Measurements from ENCODE around the gene CATSPER1. TPM values are rescaled to one million over a fixed set of nuclear protein-coding genes. Genes with fewer than 3 reads are reported as not detected.

CATSPER1 gene
- total RNA-seq, 2 experiments from 2014 or later, result not detected

DNA sequence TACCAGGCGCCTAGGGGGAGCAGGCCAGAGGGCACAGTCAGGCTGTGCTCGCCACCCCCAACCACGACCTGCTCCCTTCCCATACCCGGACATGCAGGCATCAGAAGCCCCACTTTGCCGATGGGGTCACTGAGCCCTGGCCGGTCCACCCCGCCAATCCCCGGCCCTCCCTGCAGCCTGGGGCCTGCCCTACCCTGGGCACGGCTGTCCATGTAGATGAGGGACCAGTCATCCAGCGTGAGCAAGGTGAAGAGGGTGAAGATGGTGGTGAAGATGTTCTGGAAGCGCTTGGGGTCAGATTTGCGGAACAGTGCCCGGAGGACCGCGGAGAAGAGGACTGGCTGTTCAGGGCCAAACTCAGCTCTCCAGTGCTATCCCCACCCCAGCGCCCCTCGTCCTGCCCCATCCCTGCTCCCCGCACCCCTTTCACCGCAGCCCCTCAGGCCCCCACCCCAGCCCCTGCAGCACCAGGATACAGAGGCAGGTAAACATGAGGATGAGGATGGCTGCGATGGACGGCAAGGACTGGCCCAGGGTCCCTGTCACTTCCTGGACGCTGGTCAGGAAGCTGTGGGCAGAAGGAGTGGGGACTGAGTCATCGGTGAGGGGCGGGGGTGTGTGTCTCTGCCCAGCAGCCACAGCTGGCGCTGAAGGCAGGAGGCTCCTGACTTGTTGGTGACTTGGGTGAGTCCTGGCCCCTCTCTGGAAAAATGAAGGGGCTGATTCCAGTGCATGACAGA, 5.5 kb downstream of the CATSPER1 start:
- ATAC-seq (peak; percentile 43), DNase-seq (peak; percentile 43)
- H3K4me3 Mint-ChIP-seq, result no peak overlapping the region
- peaks cover 7% of the 10 kb centered on the region for H3K27me3 Mint-ChIP-seq
- peaks cover 13% of the 10 kb centered on the region for H3K4me1 Mint-ChIP-seq
- intact Hi-C loops (cut with DNase I, micrococcal nuclease), result no loop called here
- CTCF ChIA-PET, result interaction anchor here (0.6 kb wide), 1 partner anchor 222 kb away, joined by 4 read pairs; no protein-coding TSS in a partner anchor
- H3K36me3 Mint-ChIP-seq (ENCODE audit: low read depth), result no peaks in the 10 kb centered on the region
- H3K9me3 Mint-ChIP-seq (ENCODE audit: low read depth), result no peaks in the 10 kb centered on the region
- POLR2A ChIA-PET, result no interaction called here
- no peak overlapping the region for H3K27ac Mint-ChIP-seq

DNA sequence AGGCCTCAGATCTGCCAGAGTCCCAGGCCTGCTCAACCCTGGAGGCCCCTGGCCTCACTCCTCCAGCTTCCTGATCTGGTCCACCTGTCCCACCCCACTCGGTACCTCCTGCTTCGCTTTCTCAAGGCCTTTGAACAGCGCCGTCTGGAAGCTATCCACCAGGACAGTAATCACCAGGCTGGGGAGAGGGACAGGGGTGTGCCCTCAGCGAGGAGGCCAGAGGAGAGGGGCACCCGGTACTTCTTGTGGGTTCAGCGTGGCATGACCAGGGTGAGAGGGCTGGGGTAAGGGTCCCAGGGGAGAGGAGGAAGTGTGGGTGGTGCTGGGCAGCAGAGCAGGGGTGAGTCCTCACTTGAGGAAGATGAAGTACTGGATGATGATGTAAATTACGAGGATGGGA, 6.1 kb downstream of the CATSPER1 start:
- DNase-seq, result no peak
- ATAC-seq, result no peak
- peaks cover 7% of the 10 kb centered on the region for H3K27me3 Mint-ChIP-seq
- no peaks in the 10 kb centered on the region for H3K36me3 Mint-ChIP-seq (ENCODE audit: low read depth)
- H3K4me3 Mint-ChIP-seq, result no peak overlapping the region
- ChIA-PET POLR2A (no interaction called here), CTCF (interaction anchor here (0.9 to 1.2 kb wide), 3 partner anchors 8 to 135 kb away, joined by 3 to 4 read pairs (median 3); no protein-coding TSS in a partner anchor)
- no peaks in the 10 kb centered on the region for H3K9me3 Mint-ChIP-seq (ENCODE audit: low read depth)
- intact Hi-C loops (cut with DNase I, micrococcal nuclease), result no loop called here
- peaks cover 13% of the 10 kb centered on the region for H3K4me1 Mint-ChIP-seq
- H3K27ac Mint-ChIP-seq, result no peak overlapping the region

DNA sequence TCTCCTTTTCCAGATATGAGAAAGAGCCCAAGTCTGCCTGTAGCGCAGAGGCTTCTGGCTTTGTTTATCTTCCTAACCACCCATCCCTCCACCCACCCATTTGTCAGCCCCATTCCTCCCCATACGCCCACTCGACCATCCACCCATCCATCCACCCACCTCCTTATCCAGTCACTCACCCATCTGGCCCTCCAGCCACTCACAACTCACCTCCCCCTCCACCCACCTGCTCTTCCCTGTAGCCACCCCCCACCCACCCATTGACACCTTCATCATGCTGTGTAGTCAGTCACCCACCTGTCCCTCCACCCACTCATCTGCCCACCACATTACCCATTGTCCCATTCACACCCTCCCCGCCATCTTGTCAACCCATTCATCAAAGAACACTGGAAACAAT, 9.0 kb downstream of the CATSPER1 start:
- intact Hi-C loops (cut with DNase I, micrococcal nuclease), result no loop called here
- H3K27me3 Mint-ChIP-seq, result peaks cover 15% of the 10 kb centered on the region
- H3K4me3 Mint-ChIP-seq, result no peak overlapping the region
- no peak overlapping the region for H3K27ac Mint-ChIP-seq
- ATAC-seq, result no peak
- CTCF ChIA-PET, result interaction anchor here (0.7 to 1.2 kb wide), 2 partner anchors 31 to 50 kb away, joined by 3 read pairs; no protein-coding TSS in a partner anchor
- H3K9me3 Mint-ChIP-seq (ENCODE audit: low read depth), result no peaks in the 10 kb centered on the region
- POLR2A ChIA-PET, result no interaction called here
- no peak for DNase-seq
- H3K4me1 Mint-ChIP-seq, result peaks cover 10% of the 10 kb centered on the region
- no peaks in the 10 kb centered on the region for H3K36me3 Mint-ChIP-seq (ENCODE audit: low read depth)

DNA sequence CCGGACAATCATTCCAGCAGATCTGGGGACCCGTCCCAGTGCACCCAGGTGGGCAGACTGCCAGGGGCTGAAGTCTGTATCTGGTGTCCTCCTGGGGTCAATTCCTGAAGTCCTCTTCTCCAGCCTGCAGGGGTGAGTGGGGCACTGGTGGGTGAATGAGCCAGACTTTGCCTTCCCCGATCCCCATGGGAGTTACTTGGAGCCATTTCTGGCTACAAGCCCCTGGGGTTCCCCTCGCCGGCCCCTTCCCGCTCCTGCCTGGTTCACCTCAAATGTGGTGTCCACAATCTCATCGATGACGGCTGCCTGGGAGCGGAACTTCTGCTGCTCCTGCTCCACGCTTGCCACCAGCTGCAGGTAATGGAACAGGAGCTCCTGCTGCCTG, 9.5 kb downstream of the CATSPER1 start:
- DNase-seq, result no peak
- intact Hi-C loops (cut with DNase I, micrococcal nuclease), result no loop called here
- H3K36me3 Mint-ChIP-seq (ENCODE audit: low read depth), result no peaks in the 10 kb centered on the region
- ATAC-seq, result no peak
- no peak overlapping the region for H3K27ac Mint-ChIP-seq
- POLR2A ChIA-PET, result no interaction called here
- H3K4me3 Mint-ChIP-seq, result no peak overlapping the region
- peaks cover 13% of the 10 kb centered on the region for H3K27me3 Mint-ChIP-seq
- H3K4me1 Mint-ChIP-seq, result peaks cover 10% of the 10 kb centered on the region
- H3K9me3 Mint-ChIP-seq (ENCODE audit: low read depth), result no peaks in the 10 kb centered on the region
- CTCF ChIA-PET, result no interaction called here

DNA sequence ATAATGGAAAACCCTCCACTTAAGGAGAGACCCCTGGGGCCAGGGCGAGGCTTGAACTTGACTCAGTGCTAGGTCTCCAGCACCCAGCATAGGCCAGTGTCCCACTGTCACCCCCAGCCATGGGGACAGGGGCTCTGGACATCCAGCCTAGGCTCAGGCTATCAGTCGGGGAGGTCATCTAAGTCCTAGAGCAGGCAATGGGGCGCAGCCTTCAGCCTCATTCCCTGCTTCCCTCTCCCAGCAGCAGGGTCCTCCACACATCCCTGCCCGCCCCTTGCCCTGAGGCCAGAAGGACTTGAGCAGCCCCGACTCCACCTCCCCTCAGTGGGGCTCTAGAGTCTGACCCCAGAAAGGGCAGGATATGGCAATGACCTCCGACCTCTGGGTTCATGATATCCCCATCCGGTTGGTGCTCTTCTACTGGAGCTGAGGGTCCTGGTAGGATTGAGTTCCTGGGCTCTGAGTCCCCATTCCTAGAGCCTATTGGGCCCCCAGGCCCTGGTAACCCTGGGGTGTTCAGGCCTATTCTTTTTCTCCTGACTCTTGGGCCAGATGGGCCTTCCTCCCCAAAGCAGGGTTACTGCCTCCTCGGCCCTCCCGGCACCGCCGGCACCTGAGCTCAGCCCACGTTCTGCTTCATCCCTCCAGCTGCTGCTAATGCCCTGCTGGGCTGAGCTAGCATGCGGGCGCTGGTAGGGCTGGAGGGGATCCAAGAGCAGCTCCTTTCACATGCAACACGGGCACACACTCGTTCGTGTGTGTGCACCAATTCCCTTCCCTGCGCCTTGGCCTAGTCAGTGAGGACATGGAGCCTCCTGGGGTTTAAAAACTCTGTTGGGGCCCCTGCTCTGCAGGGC, 10.1 kb downstream of the CATSPER1 start:
- Mint-ChIP-seq H3K27ac (no peak overlapping the region), H3K9me3 (ENCODE audit: low read depth) (no peaks in the 10 kb centered on the region), H3K4me1 (peaks cover 9% of the 10 kb centered on the region), H3K36me3 (ENCODE audit: low read depth) (no peaks in the 10 kb centered on the region), H3K4me3 (no peak overlapping the region), H3K27me3 (peaks cover 15% of the 10 kb centered on the region)
- ATAC-seq (no peak), DNase-seq (no peak)
- intact Hi-C loops (cut with DNase I, micrococcal nuclease), result no loop called here
- POLR2A ChIA-PET, result no interaction called here
- CTCF ChIA-PET, result interaction anchor here (0.7 to 0.9 kb wide), 2 partner anchors 10 to 29 kb away, joined by 3 to 5 read pairs; partner anchors contain the start of gene CATSPER1

DNA sequence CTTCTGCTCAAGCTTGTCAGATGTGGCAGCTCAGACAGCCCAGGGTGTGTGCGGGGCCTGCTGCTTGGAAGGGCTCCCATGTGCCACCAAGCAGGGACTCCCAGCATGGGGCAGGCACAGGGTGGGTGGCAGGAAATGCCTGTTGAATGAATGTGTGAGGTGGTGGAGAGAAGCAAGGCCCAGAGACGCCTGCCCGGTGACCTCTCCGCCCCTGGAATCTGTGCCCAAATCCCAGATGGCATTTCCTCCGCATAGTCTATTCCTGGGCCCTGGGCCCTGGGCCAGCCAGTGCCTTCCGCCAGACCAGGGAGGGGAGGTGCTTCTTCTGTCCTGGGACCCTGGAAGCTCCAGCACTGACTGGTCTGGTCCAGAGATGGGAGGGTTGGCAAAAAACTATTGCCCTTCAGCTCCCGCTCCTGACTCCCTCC, 10.8 kb downstream of the CATSPER1 start:
- Mint-ChIP-seq H3K27ac (no peak overlapping the region), H3K4me1 (peaks cover 7% of the 10 kb centered on the region), H3K4me3 (no peak overlapping the region), H3K9me3 (ENCODE audit: low read depth) (no peaks in the 10 kb centered on the region), H3K27me3 (peaks cover 16% of the 10 kb centered on the region), H3K36me3 (ENCODE audit: low read depth) (no peaks in the 10 kb centered on the region)
- intact Hi-C loops (cut with DNase I, micrococcal nuclease), result no loop called here
- POLR2A ChIA-PET, result no interaction called here
- CTCF ChIA-PET, result interaction anchor here (0.7 to 0.9 kb wide), 2 partner anchors 11 to 30 kb away, joined by 3 to 5 read pairs; partner anchors contain the start of gene CATSPER1
- DNase-seq, result no peak
- no peak for ATAC-seq

DNA sequence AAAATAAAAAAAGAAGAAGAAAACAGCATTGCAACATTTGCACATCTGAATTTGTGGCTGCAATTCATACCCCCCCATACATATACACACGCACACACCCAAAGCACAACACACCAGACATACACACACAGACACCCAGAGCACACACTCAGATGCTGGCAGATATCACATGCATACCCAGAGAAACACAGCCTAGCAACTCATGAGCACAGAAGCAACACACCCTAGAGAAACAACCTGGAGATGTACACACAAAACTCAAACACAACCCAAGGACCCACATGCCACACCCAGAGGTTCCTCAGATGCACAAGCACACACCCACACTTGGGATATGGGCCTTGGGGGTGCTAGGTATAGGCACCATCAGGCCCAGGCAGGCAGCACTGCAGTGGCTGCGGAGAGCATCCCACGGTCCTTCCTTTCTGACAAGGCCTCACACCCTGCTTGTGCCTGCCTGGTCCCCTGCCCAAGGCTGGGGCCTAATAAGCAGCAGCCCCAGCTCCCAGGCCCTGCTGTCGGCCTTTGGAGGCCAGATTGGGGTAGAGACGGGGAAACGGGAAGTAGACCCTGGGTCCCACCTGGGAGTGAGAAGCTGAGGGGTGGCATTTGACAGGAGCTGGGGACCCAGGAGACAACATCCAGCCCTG, 11.3 kb downstream of the CATSPER1 start:
- POLR2A ChIA-PET, result no interaction called here
- no peaks in the 10 kb centered on the region for H3K9me3 Mint-ChIP-seq (ENCODE audit: low read depth)
- H3K36me3 Mint-ChIP-seq (ENCODE audit: low read depth), result no peaks in the 10 kb centered on the region
- DNase-seq (no peak), ATAC-seq (no peak)
- H3K4me1 Mint-ChIP-seq, result peaks cover 7% of the 10 kb centered on the region
- intact Hi-C loops (cut with DNase I, micrococcal nuclease), result no loop called here
- H3K27ac Mint-ChIP-seq, result no peak overlapping the region
- peaks cover 18% of the 10 kb centered on the region for H3K27me3 Mint-ChIP-seq
- CTCF ChIA-PET, result interaction anchor here (0.7 to 0.9 kb wide), 2 partner anchors 12 to 30 kb away, joined by 3 to 5 read pairs; partner anchors contain the start of gene CATSPER1
- H3K4me3 Mint-ChIP-seq, result no peak overlapping the region

DNA sequence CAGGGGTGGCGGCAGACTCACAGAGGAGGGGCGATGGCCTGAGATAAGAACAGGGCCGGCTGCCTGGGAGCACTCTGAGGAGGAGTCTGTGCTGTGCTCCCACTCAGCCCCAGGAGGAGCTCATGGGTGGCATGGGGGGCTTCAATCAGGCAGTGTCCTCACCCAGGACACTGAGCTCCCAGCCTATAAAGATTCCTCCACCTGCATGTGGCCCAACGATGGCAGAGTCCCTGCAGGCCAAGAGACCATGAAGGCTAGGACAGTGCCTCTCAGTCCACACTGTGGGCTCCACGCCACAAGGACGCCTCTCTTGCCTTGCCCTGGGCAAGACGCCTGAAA, 12.5 kb downstream of the CATSPER1 start:
- intact Hi-C loops (cut with DNase I, micrococcal nuclease), result no loop called here
- no peaks in the 10 kb centered on the region for H3K9me3 Mint-ChIP-seq (ENCODE audit: low read depth)
- CTCF ChIA-PET, result interaction anchor here (1.5 to 3.3 kb wide), 2 partner anchors 9 to 31 kb away, joined by 6 to 16 read pairs; no protein-coding TSS in a partner anchor
- H3K27ac Mint-ChIP-seq, result no peak overlapping the region
- H3K4me3 Mint-ChIP-seq, result no peak overlapping the region
- H3K27me3 Mint-ChIP-seq, result peaks cover 18% of the 10 kb centered on the region
- H3K4me1 Mint-ChIP-seq, result peaks cover 7% of the 10 kb centered on the region
- POLR2A ChIA-PET, result no interaction called here
- H3K36me3 Mint-ChIP-seq (ENCODE audit: low read depth), result no peaks in the 10 kb centered on the region
- DNase-seq, result no peak
- no peak for ATAC-seq

DNA sequence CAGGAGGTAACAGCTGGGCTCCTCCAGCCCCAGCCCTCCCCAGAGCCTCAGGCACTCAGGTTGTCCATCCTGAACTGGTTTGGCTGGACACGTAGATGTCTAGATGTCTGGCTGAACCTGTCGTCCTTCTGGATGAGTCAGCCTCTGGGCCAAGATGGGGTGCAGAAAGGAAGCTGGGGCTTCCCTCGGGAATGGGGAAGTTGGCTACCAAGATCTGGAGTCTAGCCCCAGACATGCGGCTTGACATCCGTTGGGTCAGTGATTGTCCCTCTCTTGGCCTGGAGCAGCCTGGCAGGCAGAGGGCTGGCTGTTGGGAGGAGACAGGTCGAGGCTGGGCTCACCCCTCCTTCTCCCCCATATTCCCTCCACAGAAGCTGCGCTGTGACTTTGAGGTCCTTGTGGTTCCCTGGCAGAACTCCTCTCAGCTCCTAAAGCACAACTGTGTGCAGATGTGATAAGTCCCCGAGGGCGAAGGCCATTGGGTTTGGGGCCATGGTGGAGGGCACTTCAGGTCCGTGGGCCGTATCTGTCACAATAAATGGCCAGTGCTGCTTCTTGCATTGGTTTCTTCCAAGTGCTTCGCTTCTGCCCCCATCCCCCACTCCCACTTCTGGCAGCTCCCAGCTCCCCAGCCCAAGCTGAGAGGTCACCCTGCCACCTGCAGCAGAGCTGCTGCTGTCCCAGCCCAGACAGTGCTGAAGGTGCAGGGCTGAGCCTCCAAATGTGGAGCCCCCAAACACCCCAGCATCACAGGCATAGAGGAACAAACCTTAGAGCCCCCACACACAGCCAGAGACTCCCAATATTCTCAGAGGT, 13.1 kb downstream of the CATSPER1 start:
- Mint-ChIP-seq H3K9me3 (ENCODE audit: low read depth) (no peaks in the 10 kb centered on the region), H3K27me3 (peaks cover 18% of the 10 kb centered on the region), H3K4me1 (peaks cover 7% of the 10 kb centered on the region), H3K4me3 (no peak overlapping the region), H3K36me3 (ENCODE audit: low read depth) (no peaks in the 10 kb centered on the region), H3K27ac (no peak overlapping the region)
- POLR2A ChIA-PET, result interaction anchor here (0.5 to 0.6 kb wide), 2 partner anchors 11 to 312 kb away, joined by 3 read pairs; partner anchors contain the start of gene BANF1
- no peak for ATAC-seq
- intact Hi-C loops (cut with DNase I, micrococcal nuclease), result no loop called here
- DNase-seq, result no peak
- CTCF ChIA-PET, result interaction anchor here (0.6 to 3.3 kb wide), 4 partner anchors 9 to 114 kb away, joined by 3 to 16 read pairs (median 5); no protein-coding TSS in a partner anchor

DNA sequence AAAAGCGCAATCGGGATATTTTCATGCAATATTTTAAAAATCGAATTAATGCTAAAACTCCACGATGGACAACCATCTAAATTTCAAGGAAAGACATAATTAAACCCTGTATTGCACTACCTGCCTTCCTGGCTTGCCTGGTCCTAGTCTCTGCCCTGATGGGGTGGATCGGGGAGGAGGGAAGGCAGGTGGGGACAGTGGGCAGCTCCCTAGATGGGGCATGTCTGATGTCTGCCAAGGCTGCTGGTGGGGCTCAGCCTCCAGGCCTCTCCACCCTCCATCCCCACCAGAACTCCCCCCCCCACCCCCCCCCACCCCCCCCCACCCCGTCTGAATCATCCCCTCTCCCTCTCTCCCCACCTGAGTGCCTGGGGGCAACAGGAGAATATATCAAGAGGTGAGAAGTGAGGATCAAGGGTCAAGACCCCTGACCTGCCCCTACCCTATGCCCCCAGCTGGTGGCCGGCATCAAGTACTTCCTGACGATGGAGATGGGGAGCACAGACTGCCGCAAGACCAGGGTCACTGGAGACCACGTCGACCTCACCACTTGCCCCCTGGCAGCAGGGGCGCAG, 13.8 kb downstream of the CATSPER1 start:
- Mint-ChIP-seq H3K4me3 (no peak overlapping the region), H3K27me3 (peaks cover 18% of the 10 kb centered on the region), H3K36me3 (ENCODE audit: low read depth) (no peaks in the 10 kb centered on the region), H3K27ac (no peak overlapping the region), H3K9me3 (ENCODE audit: low read depth) (no peaks in the 10 kb centered on the region), H3K4me1 (peaks cover 4% of the 10 kb centered on the region)
- no peak for DNase-seq
- ChIA-PET CTCF (interaction anchor here (0.6 to 3.3 kb wide), 4 partner anchors 10 to 115 kb away, joined by 3 to 16 read pairs (median 5); no protein-coding TSS in a partner anchor), POLR2A (interaction anchor here (0.5 to 0.6 kb wide), 2 partner anchors 10 to 312 kb away, joined by 3 read pairs; partner anchors contain the start of gene BANF1)
- no peak for ATAC-seq
- intact Hi-C loops (cut with DNase I, micrococcal nuclease), result no loop called here

All from activated CD4-positive, alpha-beta T cell treated with anti-CD3 and anti-CD28 coated beads for 36 hours (primary cell).